Hematopoietic multipotent progenitor cell treated with erythropoietin and hydrocortisone succinate and interleukin-3 and kit ligand, for 4 days (in vitro differentiated cells): Measurements from ENCODE around the gene SLC44A1.

Experiments used
- DNase-seq: peaks from one replicate; pipeline ENCODE4 v3.0.0-alpha.2; 2015

The SLC44A1 gene

GRCh38 chr9:105396901-105397300 is 152.4 kb downstream of the SLC44A1 start:
- DNase-seq = no peak

- no peak for DNase-seq
These were observed 154.7 kb downstream of the SLC44A1 start for GRCh38 chr9:105399117-105399516.

- no peak for DNase-seq
These were observed 157.2 kb downstream of the SLC44A1 start for GRCh38 chr9:105401651-105402050.

GRCh38 chr9:105403552-105404248 is 159.2 kb downstream of the SLC44A1 start:
- no peak for DNase-seq

GRCh38 chr9:105405514-105406131 is 161.2 kb downstream of the SLC44A1 start:
- peak; percentile 95 for DNase-seq

- no peak for DNase-seq
These were observed 161.9 kb downstream of the SLC44A1 start for GRCh38 chr9:105406369-105406768.

GRCh38 chr9:105413525-105413924 is 169.1 kb downstream of the SLC44A1 start:
- peak; percentile 25 for DNase-seq

GRCh38 chr9:105414947-105415661 is 170.7 kb downstream of the SLC44A1 start:
- peak; percentile 79 for DNase-seq

- DNase-seq = no peak
These were observed 171.2 kb downstream of the SLC44A1 start for GRCh38 chr9:105415662-105415980.

GRCh38 chr9:105416840-105417239 is 172.4 kb downstream of the SLC44A1 start:
- no peak for DNase-seq

- peak; percentile 51 for DNase-seq
These were observed 174.4 kb downstream of the SLC44A1 start for GRCh38 chr9:105418588-105419500.

GRCh38 chr9:105419816-105420597 is 175.6 kb downstream of the SLC44A1 start:
- DNase-seq = no peak

- no peak for DNase-seq
These were observed 176.7 kb downstream of the SLC44A1 start for GRCh38 chr9:105421154-105421553.

GRCh38 chr9:105421864-105422263 is 177.4 kb downstream of the SLC44A1 start:
- no peak for DNase-seq

GRCh38 chr9:105425816-105426433 is 181.5 kb downstream of the SLC44A1 start:
- peak; percentile 68 for DNase-seq

- no peak for DNase-seq
These were observed 182.2 kb downstream of the SLC44A1 start for GRCh38 chr9:105426657-105427056.

- no peak for DNase-seq
These were observed 187.2 kb downstream of the SLC44A1 start for GRCh38 chr9:105431424-105432246.

- no peak for DNase-seq
These were observed 187.9 kb downstream of the SLC44A1 start for GRCh38 chr9:105432247-105432842.

GRCh38 chr9:105435453-105435852 is 191.0 kb downstream of the SLC44A1 start:
- DNase-seq = no peak

- DNase-seq = peak; percentile 51
These were observed 192.3 kb downstream of the SLC44A1 start for GRCh38 chr9:105436783-105437182.
